ENCODE results near the gene MCU. TPM values are rescaled to one million over a fixed set of nuclear protein-coding genes. Genes with fewer than 3 reads are reported as not detected.

Gene MCU
- total and polyA plus RNA-seq, 2 experiments from 2014 or later: 31.6 to 41.7 TPM

- Histone ChIP-seq H3K79me2 (peaks cover 84% of the 10 kb centered on the region), H3K4me3 (no peak overlapping the region)
- no peak for DNase-seq (ENCODE audit: low spot score)
Observed at GRCh38 chr10:72746426-72747363, 54.8 kb downstream of the MCU start.

GRCh38 chr10:72747521-72747920, 55.6 kb downstream of the MCU start:
- TF ChIP-seq CTCF (IDR thresholded peaks at IDR 0.05; ENCODE audit: poor library complexity) (no peak), EZH2phosphoT487 (IDR thresholded peaks at IDR 0.05; ENCODE audit: low read depth, severe bottlenecking, unreplicated experiment) (no peak), EZH2 (IDR thresholded peaks at IDR 0.05; ENCODE audit: borderline replicate concordance) (no peak)
- Histone ChIP-seq H3K27me3 (no peaks in the 10 kb centered on the region), H4K20me1 (ENCODE audit: insufficient read depth, poor library complexity, severe bottlenecking) (no peaks in the 10 kb centered on the region), H3K9me2 (replicated peaks; ENCODE audit: insufficient read depth) (no peaks in the 10 kb centered on the region), H3K9me3 (ENCODE audit: low read depth) (no peaks in the 10 kb centered on the region), H3K36me3 (replicated peaks; ENCODE audit: insufficient read depth, low read depth) (no peaks in the 10 kb centered on the region), H3K4me2 (no peak overlapping the region), H3K27ac (peak overlapping the region; percentile 36), H3K4me3 (no peak overlapping the region), H2AFZ (no peak overlapping the region), H3K4me1 (ENCODE audit: insufficient read depth) (peaks cover 9% of the 10 kb centered on the region), H3K79me2 (peaks cover 84% of the 10 kb centered on the region)
- no peak for DNase-seq (ENCODE audit: low spot score)
- WGBS (ENCODE audit: low lambda C conversion rate, missing lambda C conversion rate): 96% methylated on average over 8 of the region's 8 CpGs

More at GRCh38 chr10:72746426-72747363, 54.8 kb downstream of the MCU start:
- no peak for TF ChIP-seq EZH2 (IDR thresholded peaks at IDR 0.05; ENCODE audit: borderline replicate concordance)
- TF ChIP-seq CTCF (IDR thresholded peaks at IDR 0.05; ENCODE audit: poor library complexity): no peak
- no peak for TF ChIP-seq EZH2phosphoT487 (IDR thresholded peaks at IDR 0.05; ENCODE audit: low read depth, severe bottlenecking, unreplicated experiment)
- Histone ChIP-seq H3K27me3 (no peaks in the 10 kb centered on the region), H3K9me2 (replicated peaks; ENCODE audit: insufficient read depth) (no peaks in the 10 kb centered on the region), H2AFZ (no peak overlapping the region), H3K4me1 (ENCODE audit: insufficient read depth) (peaks cover 9% of the 10 kb centered on the region), H3K4me2 (peak overlapping the region; percentile 6), H3K9me3 (ENCODE audit: low read depth) (no peaks in the 10 kb centered on the region), H3K27ac (peak overlapping the region; percentile 36), H4K20me1 (ENCODE audit: insufficient read depth, poor library complexity, severe bottlenecking) (no peaks in the 10 kb centered on the region), H3K36me3 (replicated peaks; ENCODE audit: insufficient read depth, low read depth) (no peaks in the 10 kb centered on the region)
- 65% methylated on average over 3 of the region's 3 CpGs for WGBS (ENCODE audit: low lambda C conversion rate, missing lambda C conversion rate)

- Histone ChIP-seq H3K9me3 (ENCODE audit: low read depth) (no peaks in the 10 kb centered on the region), H3K79me2 (peaks cover 77% of the 10 kb centered on the region)
- WGBS (ENCODE audit: low lambda C conversion rate, missing lambda C conversion rate): 92% methylated on average over 3 of the region's 3 CpGs
Observed at GRCh38 chr10:72753760-72754231, 61.9 kb downstream of the MCU start.

More at GRCh38 chr10:72753760-72754231, 61.9 kb downstream of the MCU start:
- Histone ChIP-seq H3K4me1 (ENCODE audit: insufficient read depth) (peaks cover 2% of the 10 kb centered on the region), H4K20me1 (ENCODE audit: insufficient read depth, poor library complexity, severe bottlenecking) (no peaks in the 10 kb centered on the region), H3K36me3 (replicated peaks; ENCODE audit: insufficient read depth, low read depth) (no peaks in the 10 kb centered on the region), H3K27ac (no peak overlapping the region), H2AFZ (no peak overlapping the region), H3K27me3 (no peaks in the 10 kb centered on the region), H3K9me2 (replicated peaks; ENCODE audit: insufficient read depth) (no peaks in the 10 kb centered on the region), H3K4me3 (no peak overlapping the region), H3K4me2 (no peak overlapping the region)
- TF ChIP-seq EZH2 (IDR thresholded peaks at IDR 0.05; ENCODE audit: borderline replicate concordance) (no peak), EZH2phosphoT487 (IDR thresholded peaks at IDR 0.05; ENCODE audit: low read depth, severe bottlenecking, unreplicated experiment) (no peak), CTCF (IDR thresholded peaks at IDR 0.05; ENCODE audit: poor library complexity) (no peak)
- DNase-seq (ENCODE audit: low spot score): no peak
